HL-60 (cell line): ENCODE measurements around the gene SERP2.

Experiments used
- DNase-seq, 2 experiments: peaks; one replicate each; pipeline ENCODE4 v3.0.0-alpha.2; 2010 to 2020; ENCODE audit warnings: low read depth in 1 of 2, low spot score in 1 of 2
- H3K27ac ChIP-seq: fragments of 250-450 bp; sonication (Bioruptor Pico); replicated peaks from 2 replicates; pipeline ENCODE4 v1.5.1; 2020; ENCODE audit warnings: mild to moderate bottlenecking, moderate library complexity
- H3K27me3 ChIP-seq: fragments of 250-450 bp; sonication (Bioruptor Pico); 2 replicates; pipeline ENCODE4 v1.5.1; 2021; ENCODE audit warnings: mild to moderate bottlenecking, moderate library complexity; ENCODE audit not compliant: insufficient read depth, poor library complexity, severe bottlenecking
- H3K4me3 ChIP-seq: replicated peaks from 2 replicates; pipeline ENCODE4 v1.5.1; 2011; ENCODE audit warnings: mild to moderate bottlenecking, control low read depth, low read length; ENCODE audit not compliant: insufficient read depth
- GABPA ChIP-seq: IDR thresholded peaks from 2 replicates; pipeline ENCODE4 v1.6.1; 2012; ENCODE audit warnings: low read depth
- POLR2AphosphoS5 ChIP-seq: IDR thresholded peaks from 2 replicates; pipeline ENCODE4 v1.6.1; 2012; ENCODE audit warnings: low read depth
- REST ChIP-seq: IDR thresholded peaks from 2 replicates; pipeline ENCODE4 v1.6.1; 2012; ENCODE audit warnings: low read depth; ENCODE audit not compliant: insufficient replicate concordance
- SPI1 ChIP-seq: IDR thresholded peaks from 2 replicates; pipeline ENCODE4 v1.6.1; 2012; ENCODE audit warnings: low read depth, mild to moderate bottlenecking, borderline replicate concordance
- TF ChIP-seq, protein P1 (sequence below): IDR thresholded peaks from one replicate; pipeline ENCODE4 v1.5.1; 2011; ENCODE audit warnings: low read length, control low read depth, inconsistent platforms; ENCODE audit not compliant: insufficient read depth

The SERP2 gene

DNA sequence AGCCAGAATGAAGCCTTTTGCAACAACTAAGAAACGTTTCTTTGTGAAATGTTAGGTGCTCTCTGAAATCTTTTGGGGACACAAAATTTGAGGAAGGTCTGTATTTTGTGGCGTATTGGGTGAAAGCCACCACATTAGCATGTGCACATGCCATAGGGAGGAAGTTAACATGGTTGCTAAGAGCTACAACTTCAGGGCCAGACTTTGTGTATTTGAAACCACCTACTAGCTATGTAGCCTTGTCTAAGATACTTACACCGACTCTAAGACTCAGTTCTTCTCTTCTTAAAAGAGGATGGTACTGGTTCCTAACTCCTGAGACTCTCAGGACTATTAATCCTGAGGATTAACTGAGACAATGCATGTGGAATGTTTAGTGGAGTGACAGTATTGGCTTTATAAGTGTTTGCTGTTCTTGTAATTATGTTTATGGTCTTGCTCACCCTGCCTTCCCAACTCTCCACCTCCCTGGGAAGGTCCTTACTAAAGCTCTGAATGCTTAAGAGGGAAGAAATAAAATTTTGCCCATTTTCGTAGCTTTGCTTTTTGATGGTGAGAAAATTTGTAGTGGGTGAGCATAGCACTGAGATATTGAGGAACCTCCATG lies 15.5 kb downstream of the SERP2 start:
- peak overlapping the region; percentile 36 for H3K27ac ChIP-seq
- TF ChIP-seq REST, result no peak
- TF ChIP-seq SPI1, result peak; percentile 60; the same call in 1 of the 2 replicates
- peaks cover 7% of the 10 kb centered on the region for H3K27me3 ChIP-seq
- no peak overlapping the region for H3K4me3 ChIP-seq
- peak in 1 of 2 experiments; percentile 56 for DNase-seq

- Histone ChIP-seq H3K27ac (no peak overlapping the region), H3K4me3 (no peak overlapping the region), H3K27me3 (peaks cover 7% of the 10 kb centered on the region)
- no peak for TF ChIP-seq GABPA
- DNase-seq, result no peak
These were observed 16.3 kb downstream of the SERP2 start for GRCh38 chr13:44389876-44390275.

- Histone ChIP-seq H3K4me3 (no peak overlapping the region), H3K27me3 (peaks cover 7% of the 10 kb centered on the region), H3K27ac (no peak overlapping the region)
- no peak for DNase-seq
- TF ChIP-seq, protein P1, sequence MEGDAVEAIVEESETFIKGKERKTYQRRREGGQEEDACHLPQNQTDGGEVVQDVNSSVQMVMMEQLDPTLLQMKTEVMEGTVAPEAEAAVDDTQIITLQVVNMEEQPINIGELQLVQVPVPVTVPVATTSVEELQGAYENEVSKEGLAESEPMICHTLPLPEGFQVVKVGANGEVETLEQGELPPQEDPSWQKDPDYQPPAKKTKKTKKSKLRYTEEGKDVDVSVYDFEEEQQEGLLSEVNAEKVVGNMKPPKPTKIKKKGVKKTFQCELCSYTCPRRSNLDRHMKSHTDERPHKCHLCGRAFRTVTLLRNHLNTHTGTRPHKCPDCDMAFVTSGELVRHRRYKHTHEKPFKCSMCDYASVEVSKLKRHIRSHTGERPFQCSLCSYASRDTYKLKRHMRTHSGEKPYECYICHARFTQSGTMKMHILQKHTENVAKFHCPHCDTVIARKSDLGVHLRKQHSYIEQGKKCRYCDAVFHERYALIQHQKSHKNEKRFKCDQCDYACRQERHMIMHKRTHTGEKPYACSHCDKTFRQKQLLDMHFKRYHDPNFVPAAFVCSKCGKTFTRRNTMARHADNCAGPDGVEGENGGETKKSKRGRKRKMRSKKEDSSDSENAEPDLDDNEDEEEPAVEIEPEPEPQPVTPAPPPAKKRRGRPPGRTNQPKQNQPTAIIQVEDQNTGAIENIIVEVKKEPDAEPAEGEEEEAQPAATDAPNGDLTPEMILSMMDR, result no peak
- TF ChIP-seq GABPA, result no peak
- TF ChIP-seq SPI1, result no peak
- no peak for TF ChIP-seq POLR2AphosphoS5
- no peak for TF ChIP-seq REST
These were observed 19.8 kb downstream of the SERP2 start for GRCh38 chr13:44393391-44393790.

GRCh38 chr13:44394658-44395057 lies 21.0 kb downstream of the SERP2 start:
- H3K27ac ChIP-seq, result no peak overlapping the region
- TF ChIP-seq REST (no peak), POLR2AphosphoS5 (no peak), SPI1 (no peak), GABPA (no peak)
- TF ChIP-seq, protein P1, result no peak
- no peak for DNase-seq
- H3K4me3 ChIP-seq, result no peak overlapping the region
- H3K27me3 ChIP-seq, result peaks cover 7% of the 10 kb centered on the region
